Measurements from ENCODE around the gene CAD.

- TF ChIP-seq CTCF (IDR thresholded peaks at IDR 0.05) (no peak), POLR2A (IDR thresholded peaks at IDR 0.05) (no peak)
Measured at GRCh38 chr2:27245626-27246025, 28.5 kb downstream of the CAD start.

Measured in esophagus squamous epithelium (tissue), 4 donors.